Coronary artery (tissue), 2 donors: ENCODE measurements around the gene ORC6.
A peak's percentile ranks its signal among the peaks of the same experiment; 100 is the strongest.

ENCODE experiments used
- DNase-seq: peaks from one replicate; pipeline ENCODE4 v3.0.0-alpha.2; 2017; ENCODE audit warnings: low spot score
- H3K27ac ChIP-seq, 2 donors: fragments of 200-600 bp; sonication (generic); one replicate each; pipeline ENCODE4 v1.5.1; 2016 to 2019
- H3K4me3 ChIP-seq: fragments of 200-600 bp; sonication (generic); 2 replicates; pipeline ENCODE4 v1.5.1; 2016; ENCODE audit warnings: mild to moderate bottlenecking, moderate library complexity
- CTCF ChIP-seq: fragments of 200-600 bp; sonication (generic); IDR thresholded peaks from one replicate; pipeline ENCODE4 v1.5.1; 2019; ENCODE audit warnings: antibody characterized with exemption

Gene ORC6

GRCh38 chr16:46743232-46743719 lies 53.8 kb downstream of the ORC6 start:
- TF ChIP-seq CTCF = no peak
- Histone ChIP-seq H3K4me3 (peak overlapping the region; percentile 14), H3K27ac (peak overlapping the region in 1 of 2 donors; percentile 33)
- peak; percentile 60 for DNase-seq

DNA sequence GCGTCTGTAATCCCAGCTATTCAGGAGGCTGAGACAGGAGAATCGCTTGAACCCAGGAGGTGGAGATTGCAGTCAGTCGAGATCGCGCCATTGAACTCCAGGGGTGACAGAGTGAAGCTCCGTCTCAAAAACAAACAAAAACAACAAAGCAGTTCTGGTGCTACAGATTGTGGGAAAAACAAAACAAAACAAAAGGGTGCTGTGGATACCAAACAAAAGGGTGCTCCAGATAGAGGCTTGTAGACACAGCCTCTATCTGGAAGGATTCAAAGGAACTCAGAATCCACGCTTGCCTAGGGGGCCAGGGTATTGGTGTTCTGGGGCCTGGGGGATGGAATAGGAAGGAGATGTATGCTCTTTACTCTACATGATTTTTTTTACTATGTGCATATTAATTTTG lies 56.2 kb downstream of the ORC6 start:
- no peak for TF ChIP-seq CTCF
- H3K27ac ChIP-seq = no peak overlapping the region
- DNase-seq = peak; percentile 33
- H3K4me3 ChIP-seq = no peak overlapping the region

GRCh38 chr16:46746821-46747776 lies 57.6 kb downstream of the ORC6 start:
- Histone ChIP-seq H3K27ac (no peak overlapping the region), H3K4me3 (no peak overlapping the region)
- TF ChIP-seq CTCF = no peak
- DNase-seq = peak; percentile 67
